H9 (cell line): ENCODE measurements around the gene KIRREL3. TPM values are rescaled to one million over a fixed set of nuclear protein-coding genes. Genes with fewer than 3 reads are reported as not detected.

ENCODE experiments used
- DNase-seq: peaks from one replicate; pipeline ENCODE4 v3.0.0-alpha.2; 2017
- H2AFZ ChIP-seq: one replicate; pipeline ENCODE4 v1.6.1; 2013; ENCODE audit warnings: mild to moderate bottlenecking, low read length, control low read depth, moderate library complexity
- H2AK5ac ChIP-seq: 2 replicates; pipeline ENCODE4 v1.6.1; 2013; ENCODE audit warnings: low read length, control low read depth, mixed read lengths; ENCODE audit not compliant: insufficient read length
- H2BK120ac ChIP-seq: one replicate; pipeline ENCODE4 v1.6.1; 2013; ENCODE audit warnings: low read depth, mild to moderate bottlenecking, low read length, control low read depth, inconsistent platforms; ENCODE audit not compliant: poor library complexity, severe bottlenecking
- H2BK12ac ChIP-seq: 2 replicates; pipeline ENCODE4 v1.6.1; 2013; ENCODE audit warnings: low read length, control low read depth, mixed read lengths, low read depth; ENCODE audit not compliant: insufficient read length
- H2BK15ac ChIP-seq: 2 replicates; pipeline ENCODE4 v1.6.1; 2013; ENCODE audit warnings: low read depth, low read length, control low read depth
- H2BK20ac ChIP-seq: one replicate; pipeline ENCODE4 v1.6.1; 2013; ENCODE audit warnings: low read depth, mild to moderate bottlenecking, low read length, control low read depth, inconsistent platforms; ENCODE audit not compliant: poor library complexity, severe bottlenecking
- H2BK5ac ChIP-seq: 2 replicates; pipeline ENCODE4 v1.6.1; 2013; ENCODE audit warnings: low read length, control low read depth, mixed read lengths; ENCODE audit not compliant: insufficient read length
- H3K14ac ChIP-seq: 2 replicates; pipeline ENCODE4 v1.6.1; 2013; ENCODE audit warnings: low read length, control low read depth; ENCODE audit not compliant: insufficient read depth
- H3K18ac ChIP-seq: 2 replicates; pipeline ENCODE4 v1.6.1; 2013; ENCODE audit warnings: low read depth, mild to moderate bottlenecking, mixed read lengths, low read length, control low read depth; ENCODE audit not compliant: insufficient read length
- H3K23ac ChIP-seq: 2 replicates; pipeline ENCODE4 v1.6.1; 2013; ENCODE audit warnings: low read length, control low read depth, mixed read lengths, low read depth; ENCODE audit not compliant: insufficient read length
- H3K23me2 ChIP-seq: 2 replicates; pipeline ENCODE4 v1.6.1; 2013; ENCODE audit warnings: low read depth, mild to moderate bottlenecking, mixed read lengths, low read length, control low read depth; ENCODE audit not compliant: insufficient read length, poor library complexity, severe bottlenecking
- H3K27ac ChIP-seq: 2 replicates; pipeline ENCODE4 v1.5.1; 2013; ENCODE audit warnings: low read length, control low read depth, mixed read lengths, low read depth; ENCODE audit not compliant: insufficient read length
- H3K27me3 ChIP-seq: 2 replicates; pipeline ENCODE4 v1.6.1; 2013; ENCODE audit warnings: low read length, control low read depth, inconsistent platforms; ENCODE audit not compliant: insufficient read depth
- H3K4ac ChIP-seq: 2 replicates; pipeline ENCODE4 v1.6.1; 2013; ENCODE audit warnings: low read depth, mild to moderate bottlenecking, control low read depth, inconsistent platforms, low read length, moderate library complexity
- H3K4me1 ChIP-seq: 2 replicates; pipeline ENCODE4 v1.6.1; 2013; ENCODE audit warnings: low read length, control low read depth, inconsistent platforms; ENCODE audit not compliant: insufficient read depth
- H3K4me2 ChIP-seq: 2 replicates; pipeline ENCODE4 v1.6.1; 2013; ENCODE audit warnings: low read length, control low read depth, mixed read lengths; ENCODE audit not compliant: insufficient read length, insufficient read depth
- H3K56ac ChIP-seq: 2 replicates; pipeline ENCODE4 v1.6.1; 2013; ENCODE audit warnings: low read depth, mild to moderate bottlenecking, mixed read lengths, low read length, control low read depth; ENCODE audit not compliant: insufficient read length
- H3K79me1 ChIP-seq: 2 replicates; pipeline ENCODE4 v1.6.1; 2013; ENCODE audit warnings: low read depth, mild to moderate bottlenecking, moderate library complexity, low read length, control low read depth, inconsistent platforms; ENCODE audit not compliant: insufficient read depth, poor library complexity, severe bottlenecking
- H3K79me2 ChIP-seq: 2 replicates; pipeline ENCODE4 v1.6.1; 2013; ENCODE audit warnings: low read length, control low read depth, inconsistent platforms; ENCODE audit not compliant: insufficient read depth
- H3K9ac ChIP-seq: 2 replicates; pipeline ENCODE4 v1.6.1; 2013; ENCODE audit warnings: low read length, control low read depth, mixed read lengths; ENCODE audit not compliant: insufficient read length; ENCODE audit errors: extremely low read depth
- H3K9me3 ChIP-seq: one replicate; pipeline ENCODE4 v1.6.1; 2013; ENCODE audit warnings: low read depth, low read length, inconsistent platforms; ENCODE audit not compliant: control insufficient read depth
- H3T11ph ChIP-seq: one replicate; pipeline ENCODE4 v1.6.1; 2013; ENCODE audit warnings: mild to moderate bottlenecking, low read length, control low read depth, inconsistent platforms
- H4K20me1 ChIP-seq: one replicate; pipeline ENCODE4 v1.6.1; 2013; ENCODE audit not compliant: control insufficient read depth, insufficient read length, insufficient read depth
- H4K5ac ChIP-seq: 2 replicates; pipeline ENCODE4 v1.6.1; 2013; ENCODE audit warnings: low read depth, mild to moderate bottlenecking, mixed read lengths, low read length, control low read depth; ENCODE audit not compliant: insufficient read length
- H4K8ac ChIP-seq: replicated peaks from 2 replicates; pipeline ENCODE4 v1.6.1; 2013; ENCODE audit warnings: low read length, control low read depth, mixed read lengths, low read depth; ENCODE audit not compliant: insufficient read length
- H4K91ac ChIP-seq: 2 replicates; pipeline ENCODE4 v1.6.1; 2013; ENCODE audit warnings: low read depth, mild to moderate bottlenecking, moderate library complexity, mixed read lengths, low read length, control low read depth; ENCODE audit not compliant: insufficient read length
- H3K27ac Mint-ChIP-seq, 3 experiments: 2 replicates in 2 of 3; 3 replicates in 1 of 3; pipeline ENCODE4 v1.8.0; 2020 to 2021; ENCODE audit warnings: mixed read lengths in 3 of 3, mild to moderate bottlenecking in 1 of 3, moderate library complexity in 1 of 3
- H3K27me3 Mint-ChIP-seq: 2 replicates; pipeline ENCODE4 v1.8.0; 2021; ENCODE audit warnings: low read depth, mild to moderate bottlenecking, moderate library complexity, mixed read lengths
- H3K36me3 Mint-ChIP-seq, 3 experiments: 2 replicates in 2 of 3; 3 replicates in 1 of 3; pipeline ENCODE4 v1.8.0; 2020 to 2021; ENCODE audit warnings: low read depth in 3 of 3, mixed read lengths in 3 of 3; ENCODE audit not compliant: insufficient read depth in 1 of 3
- H3K4me1 Mint-ChIP-seq, 2 experiments: 2 replicates each; pipeline ENCODE4 v1.8.0; 2020; ENCODE audit warnings: mixed read lengths in 2 of 2
- H3K4me3 Mint-ChIP-seq, 2 experiments: 2 replicates in 1 of 2; 3 replicates in 1 of 2; pipeline ENCODE4 v1.8.0; 2020 to 2021; ENCODE audit warnings: mild to moderate bottlenecking in 2 of 2, mixed read lengths in 2 of 2, moderate library complexity in 1 of 2
- H3K9me3 Mint-ChIP-seq, 2 experiments: 2 replicates in 1 of 2; 3 replicates in 1 of 2; pipeline ENCODE4 v1.8.0; 2020; ENCODE audit warnings: mild to moderate bottlenecking in 2 of 2, mixed read lengths in 2 of 2, moderate library complexity in 1 of 2
- WGBS: extraction: QIAGEN DNeasy Blood & Tissue Kit; methylation state at CpG from one replicate; pipeline ENCODE4 v1.1.7; 2013; ENCODE audit warnings: missing lambda C conversion rate, low lambda C conversion rate, mixed read lengths; ENCODE audit not compliant: insufficient read length; ENCODE audit errors: extremely low coverage; 5-methylcytosine and 5-hydroxymethylcytosine counted together
- total RNA-seq: library from RNA; stranded (reverse); gene quantifications from 2 replicates; pipeline ENCODE4 v1.2.1, GENCODE V29; 2021
- TF ChIP-seq, protein P1 (sequence below): fragments of 200-600 bp; sonication (generic); conservative IDR thresholded peaks from 3 replicates; pipeline ENCODE4 v1.8.0; 2021; ENCODE audit warnings: antibody characterized with exemption, mild to moderate bottlenecking

KIRREL3 gene
- total RNA-seq, 1 experiment from 2014 or later, result 0.17 TPM

GRCh38 chr11:126638648-126639047, 361.9 kb downstream of the KIRREL3 start:
- no peaks in the 10 kb centered on the region for H4K20me1 ChIP-seq
- DNase-seq, result no peak
- H3K4me1 Mint-ChIP-seq, result peaks cover 32 to 40% of the 10 kb centered on the region in 2 experiments
- H3K4me2 ChIP-seq, result no peak overlapping the region
- H3K27me3 ChIP-seq, result no peaks in the 10 kb centered on the region
- H3K4ac ChIP-seq, result no peak overlapping the region
- H3K18ac ChIP-seq, result no peak overlapping the region
- H3K9me3 Mint-ChIP-seq, result no peaks in the 10 kb centered on the region
- H3K27ac ChIP-seq, result no peak overlapping the region
- H3K79me2 ChIP-seq, result no peaks in the 10 kb centered on the region
- H3K23me2 ChIP-seq, result no peaks in the 10 kb centered on the region
- H2BK5ac ChIP-seq, result no peak overlapping the region
- H4K5ac ChIP-seq, result no peak overlapping the region
- no peak overlapping the region for H3K4me3 Mint-ChIP-seq
- H3K27me3 Mint-ChIP-seq, result no peaks in the 10 kb centered on the region; the same call in 1 of the 2 replicates
- H4K8ac ChIP-seq, result no peak overlapping the region
- no peak overlapping the region for H2BK120ac ChIP-seq
- no peaks in the 10 kb centered on the region for H3K79me1 ChIP-seq
- no peak overlapping the region for H3K23ac ChIP-seq
- no peak overlapping the region for H3K27ac Mint-ChIP-seq
- TF ChIP-seq, protein P1, sequence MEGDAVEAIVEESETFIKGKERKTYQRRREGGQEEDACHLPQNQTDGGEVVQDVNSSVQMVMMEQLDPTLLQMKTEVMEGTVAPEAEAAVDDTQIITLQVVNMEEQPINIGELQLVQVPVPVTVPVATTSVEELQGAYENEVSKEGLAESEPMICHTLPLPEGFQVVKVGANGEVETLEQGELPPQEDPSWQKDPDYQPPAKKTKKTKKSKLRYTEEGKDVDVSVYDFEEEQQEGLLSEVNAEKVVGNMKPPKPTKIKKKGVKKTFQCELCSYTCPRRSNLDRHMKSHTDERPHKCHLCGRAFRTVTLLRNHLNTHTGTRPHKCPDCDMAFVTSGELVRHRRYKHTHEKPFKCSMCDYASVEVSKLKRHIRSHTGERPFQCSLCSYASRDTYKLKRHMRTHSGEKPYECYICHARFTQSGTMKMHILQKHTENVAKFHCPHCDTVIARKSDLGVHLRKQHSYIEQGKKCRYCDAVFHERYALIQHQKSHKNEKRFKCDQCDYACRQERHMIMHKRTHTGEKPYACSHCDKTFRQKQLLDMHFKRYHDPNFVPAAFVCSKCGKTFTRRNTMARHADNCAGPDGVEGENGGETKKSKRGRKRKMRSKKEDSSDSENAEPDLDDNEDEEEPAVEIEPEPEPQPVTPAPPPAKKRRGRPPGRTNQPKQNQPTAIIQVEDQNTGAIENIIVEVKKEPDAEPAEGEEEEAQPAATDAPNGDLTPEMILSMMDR, result no peak
- no peak overlapping the region for H3K9ac ChIP-seq
- H3T11ph ChIP-seq, result no peak overlapping the region
- no peak overlapping the region for H3K56ac ChIP-seq
- H4K91ac ChIP-seq, result no peak overlapping the region
- no peak overlapping the region for H2BK12ac ChIP-seq
- H2BK20ac ChIP-seq, result no peak overlapping the region
- WGBS, result no CpG with 5 or more reads among the region's 5 CpGs
- no peak overlapping the region for H3K14ac ChIP-seq
- no peaks in the 10 kb centered on the region for H3K36me3 Mint-ChIP-seq
- peaks cover 7% of the 10 kb centered on the region; the same call in 1 of the 2 replicates for H3K4me1 ChIP-seq
- no peak overlapping the region for H2AFZ ChIP-seq
- no peaks in the 10 kb centered on the region for H3K9me3 ChIP-seq
- no peak overlapping the region for H2BK15ac ChIP-seq
- no peak overlapping the region for H2AK5ac ChIP-seq
